SJSA1 (cell line): ENCODE data around the gene USP15. TPM values are rescaled to one million over a fixed set of nuclear protein-coding genes. Genes with fewer than 3 reads are reported as not detected.

Source experiments
- DNase-seq, 2 experiments: peaks; one replicate each; pipeline ENCODE4 v3.0.0-alpha.2; 2015 to 2020; ENCODE audit warnings: low spot score in 2 of 2, low read depth in 1 of 2
- H3K27ac ChIP-seq: fragments of 250-450 bp; sonication (Bioruptor Pico); 2 replicates; pipeline ENCODE4 v1.5.1; 2020; ENCODE audit warnings: mild to moderate bottlenecking, moderate library complexity
- H3K27me3 ChIP-seq: fragments of 250-450 bp; sonication (Bioruptor Pico); replicated peaks from 2 replicates; pipeline ENCODE4 v1.5.1; 2020; ENCODE audit warnings: mild to moderate bottlenecking, moderate library complexity
- H3K36me3 ChIP-seq: fragments of 250-450 bp; sonication (Bioruptor Pico); 2 replicates; pipeline ENCODE4 v1.5.1; 2020; ENCODE audit warnings: mild to moderate bottlenecking
- H3K4me1 ChIP-seq: fragments of 250-450 bp; sonication (Bioruptor Pico); replicated peaks from 2 replicates; pipeline ENCODE4 v1.6.1; 2021; ENCODE audit warnings: mild to moderate bottlenecking
- H3K4me3 ChIP-seq: fragments of 250-450 bp; sonication (Bioruptor Pico); 2 replicates; pipeline ENCODE4 v1.5.1; 2020; ENCODE audit warnings: mild to moderate bottlenecking
- H3K9me3 ChIP-seq: fragments of 250-450 bp; sonication (Bioruptor Pico); replicated peaks from 2 replicates; pipeline ENCODE4 v1.5.1; 2020; ENCODE audit warnings: mild to moderate bottlenecking
- total RNA-seq: library from RNA; depleted of rRNA; stranded (reverse); fragments of >200 nt; shearing (Covaris generic); gene quantifications from 2 replicates; pipeline ENCODE4 v1.2.3, GENCODE V29; 2014

USP15 gene
- total RNA-seq, 1 experiment from 2014 or later, result 36.3 TPM

- Histone ChIP-seq H3K27ac (no peak overlapping the region), H3K36me3 (0 out of 2 replicates have a peak, but pooled peaks cover 7% of the 10 kb centered on the region), H3K9me3 (peaks cover 4% of the 10 kb centered on the region), H3K4me1 (no peaks in the 10 kb centered on the region), H3K27me3 (peaks cover 14% of the 10 kb centered on the region), H3K4me3 (no peak overlapping the region)
- DNase-seq, result no peak
These were observed 41.0 kb downstream of the USP15 start for GRCh38 chr12:62301080-62301798.

- Histone ChIP-seq H3K27ac (no peak overlapping the region), H3K4me3 (no peak overlapping the region), H3K9me3 (peaks cover 4% of the 10 kb centered on the region), H3K36me3 (0 out of 2 replicates have a peak, but pooled peaks cover 7% of the 10 kb centered on the region), H3K4me1 (no peaks in the 10 kb centered on the region), H3K27me3 (peaks cover 19% of the 10 kb centered on the region)
- no peak for DNase-seq
These were observed 41.6 kb downstream of the USP15 start for GRCh38 chr12:62301799-62302133.

GRCh38 chr12:62304560-62304959 lies 44.4 kb downstream of the USP15 start:
- no peak overlapping the region for H3K4me3 ChIP-seq
- no peak for DNase-seq
- peaks cover 38% of the 10 kb centered on the region for H3K27me3 ChIP-seq
- no peaks in the 10 kb centered on the region for H3K4me1 ChIP-seq
- peaks cover 4% of the 10 kb centered on the region for H3K9me3 ChIP-seq
- no peak overlapping the region for H3K27ac ChIP-seq
- no peaks in the 10 kb centered on the region for H3K36me3 ChIP-seq

GRCh38 chr12:62305778-62306177 lies 45.6 kb downstream of the USP15 start:
- H3K4me1 ChIP-seq, result no peaks in the 10 kb centered on the region

DNA sequence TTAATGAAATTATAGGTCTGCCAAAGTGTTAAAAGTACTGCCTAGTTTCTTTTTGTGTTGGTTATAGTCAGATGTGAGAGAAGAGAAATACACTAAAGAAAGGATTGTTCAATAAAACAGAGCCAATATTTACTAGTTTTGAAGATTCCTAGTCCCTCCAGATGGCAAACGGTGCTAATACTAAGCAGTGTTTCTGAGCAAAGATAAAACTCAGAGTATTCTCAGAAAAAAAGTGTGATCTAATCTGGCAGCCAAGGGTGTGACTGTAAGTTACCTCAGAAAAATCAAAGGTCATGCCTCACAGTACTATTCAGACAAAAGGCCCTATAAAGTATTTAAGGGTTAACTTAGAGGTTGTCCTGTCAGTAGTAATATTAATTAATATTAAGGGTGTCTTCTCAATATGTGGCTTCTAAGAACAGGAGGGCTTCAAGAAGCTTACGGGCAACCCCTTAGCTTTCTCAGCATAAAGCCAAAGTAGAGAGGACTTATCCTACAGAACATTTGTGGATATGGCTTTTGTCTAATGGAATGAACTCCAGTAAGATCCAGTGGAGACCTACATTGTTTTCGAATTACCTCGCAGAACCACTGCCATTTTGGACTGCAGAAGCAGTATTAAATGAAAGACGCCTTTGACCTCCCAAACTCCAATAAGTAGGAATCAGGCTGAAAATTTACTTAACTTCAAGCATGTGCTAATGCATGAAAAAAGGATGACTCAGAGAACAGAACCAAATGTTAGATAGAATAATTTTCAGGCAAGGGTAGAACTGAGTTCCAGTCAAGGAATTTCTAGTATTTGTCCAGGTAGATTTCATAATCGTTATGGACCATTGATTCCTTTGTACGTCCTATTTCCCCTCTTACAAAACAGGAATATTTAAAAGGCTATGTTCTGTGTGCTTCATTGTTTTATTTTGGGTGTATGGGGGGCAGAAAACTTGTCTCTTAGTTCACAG lies 46.6 kb downstream of the USP15 start:
- DNase-seq, result peak; percentile 60 to 70
- no peaks in the 10 kb centered on the region for H3K36me3 ChIP-seq

More at GRCh38 chr12:62305778-62306177, 45.6 kb downstream of the USP15 start:
- Histone ChIP-seq H3K4me3 (no peak overlapping the region), H3K9me3 (peaks cover 4% of the 10 kb centered on the region), H3K27me3 (peaks cover 47% of the 10 kb centered on the region), H3K36me3 (no peaks in the 10 kb centered on the region), H3K27ac (no peak overlapping the region)
- peak; percentile 56 to 79 for DNase-seq

DNA sequence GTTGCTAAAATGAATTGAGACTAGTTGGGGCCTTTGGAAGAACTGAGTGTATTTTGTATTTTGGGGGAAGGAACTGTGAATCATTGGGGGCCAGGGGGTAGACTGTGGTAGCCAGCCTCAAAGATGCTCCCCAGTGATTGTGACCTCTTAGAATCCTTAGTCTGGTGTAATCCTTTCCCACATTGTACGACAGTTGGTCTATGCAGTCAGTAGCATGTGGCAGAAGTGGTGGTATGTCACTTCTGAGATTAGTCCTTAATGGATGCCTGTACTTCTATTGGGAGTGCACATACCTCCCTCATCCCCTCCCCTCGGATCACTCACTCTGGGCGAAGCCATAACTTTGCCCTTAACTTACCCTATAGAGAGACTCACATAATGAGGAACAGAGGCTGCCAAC lies 48.0 kb downstream of the USP15 start:
- H3K27me3 ChIP-seq, result peaks cover 52% of the 10 kb centered on the region

More for the DNA sequence above, 46.6 kb downstream of the USP15 start:
- Histone ChIP-seq H3K4me3 (no peak overlapping the region), H3K27ac (no peak overlapping the region), H3K27me3 (peaks cover 56% of the 10 kb centered on the region), H3K4me1 (no peaks in the 10 kb centered on the region), H3K9me3 (peaks cover 4% of the 10 kb centered on the region)

GRCh38 chr12:62313727-62314380 lies 53.6 kb downstream of the USP15 start:
- Histone ChIP-seq H3K27me3 (peaks cover 62% of the 10 kb centered on the region), H3K4me1 (no peaks in the 10 kb centered on the region), H3K36me3 (no peaks in the 10 kb centered on the region), H3K4me3 (no peak overlapping the region), H3K9me3 (no peaks in the 10 kb centered on the region), H3K27ac (no peak overlapping the region)
- peak in 1 of 2 experiments; percentile 57 for DNase-seq

More for the DNA sequence above, 48.0 kb downstream of the USP15 start:
- no peak overlapping the region for H3K4me3 ChIP-seq
- peaks cover 2% of the 10 kb centered on the region; the same call in 1 of the 2 replicates for H3K9me3 ChIP-seq
- H3K36me3 ChIP-seq, result no peaks in the 10 kb centered on the region
- DNase-seq, result peak; percentile 63 to 79
- no peaks in the 10 kb centered on the region for H3K4me1 ChIP-seq
- no peak overlapping the region for H3K27ac ChIP-seq

- H3K36me3 ChIP-seq, result no peaks in the 10 kb centered on the region
- H3K4me1 ChIP-seq, result no peaks in the 10 kb centered on the region
- DNase-seq, result peak in 1 of 2 experiments; percentile 69
- no peak overlapping the region for H3K4me3 ChIP-seq
- H3K9me3 ChIP-seq, result no peaks in the 10 kb centered on the region
- H3K27me3 ChIP-seq, result peaks cover 58% of the 10 kb centered on the region
- H3K27ac ChIP-seq, result no peak overlapping the region
These were observed 56.8 kb downstream of the USP15 start for GRCh38 chr12:62317017-62317416.

- H3K27ac ChIP-seq, result no peak overlapping the region
These were observed 58.9 kb downstream of the USP15 start for GRCh38 chr12:62319058-62319457.

DNA sequence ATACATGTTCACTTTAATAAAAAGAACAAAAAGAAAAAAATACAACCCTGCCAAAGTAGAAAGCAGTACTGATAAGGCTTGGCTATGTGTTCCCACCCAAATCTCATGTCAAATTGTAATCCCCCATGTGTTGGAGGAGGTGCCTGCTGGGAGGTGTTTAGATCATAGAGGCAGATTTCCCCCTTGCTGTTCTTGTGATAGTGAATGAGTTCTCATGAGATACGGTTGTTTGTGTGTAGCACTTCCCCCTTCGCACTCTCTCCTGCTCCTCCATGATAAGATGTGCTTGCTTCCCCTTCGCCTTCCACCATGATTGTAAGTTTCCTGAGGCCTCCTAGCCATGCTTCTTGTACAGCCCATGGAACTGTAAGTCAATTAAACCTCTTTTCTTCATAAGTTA lies 59.9 kb downstream of the USP15 start:
- no peak overlapping the region for H3K4me3 ChIP-seq
- H3K27ac ChIP-seq, result no peak overlapping the region
- DNase-seq, result peak in 1 of 2 experiments; percentile 78
- H3K27me3 ChIP-seq, result peaks cover 78% of the 10 kb centered on the region
- H3K36me3 ChIP-seq, result no peaks in the 10 kb centered on the region
- H3K9me3 ChIP-seq, result no peaks in the 10 kb centered on the region
- H3K4me1 ChIP-seq, result no peaks in the 10 kb centered on the region

More at GRCh38 chr12:62319058-62319457, 58.9 kb downstream of the USP15 start:
- peak; percentile 62 to 77 for DNase-seq
- no peaks in the 10 kb centered on the region for H3K9me3 ChIP-seq
- H3K36me3 ChIP-seq, result no peaks in the 10 kb centered on the region
- no peaks in the 10 kb centered on the region for H3K4me1 ChIP-seq
- H3K27me3 ChIP-seq, result peaks cover 73% of the 10 kb centered on the region
- H3K4me3 ChIP-seq, result no peak overlapping the region

DNA sequence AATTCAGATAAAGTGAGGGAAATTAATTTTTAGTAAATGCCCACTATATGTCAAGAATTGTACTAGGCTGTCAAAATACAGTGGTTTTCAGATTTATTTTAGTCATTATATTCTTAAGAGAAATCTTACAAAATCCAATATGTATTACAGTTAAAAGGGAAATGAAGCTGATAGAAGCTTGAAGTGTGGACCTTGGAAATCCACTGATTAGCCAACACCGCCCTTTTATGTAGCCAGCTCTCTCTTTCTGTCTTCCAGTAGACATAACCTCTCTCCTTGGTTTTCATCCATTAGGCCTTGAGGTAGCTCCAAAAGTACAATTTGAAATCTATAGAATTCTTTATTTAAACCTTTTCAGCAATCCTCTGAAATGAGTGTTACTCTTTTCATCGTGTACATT lies 63.2 kb downstream of the USP15 start:
- Histone ChIP-seq H3K4me3 (no peak overlapping the region), H3K27ac (no peak overlapping the region), H3K36me3 (no peaks in the 10 kb centered on the region), H3K9me3 (no peaks in the 10 kb centered on the region), H3K27me3 (peaks cover 83% of the 10 kb centered on the region), H3K4me1 (no peaks in the 10 kb centered on the region)
- DNase-seq, result peak in 1 of 2 experiments; percentile 59

GRCh38 chr12:62328296-62328921 lies 68.2 kb downstream of the USP15 start:
- peak in 1 of 2 experiments; percentile 63 for DNase-seq
- no peaks in the 10 kb centered on the region for H3K9me3 ChIP-seq
- no peak overlapping the region for H3K4me3 ChIP-seq
- no peaks in the 10 kb centered on the region for H3K36me3 ChIP-seq
- H3K27ac ChIP-seq, result no peak overlapping the region
- no peaks in the 10 kb centered on the region for H3K4me1 ChIP-seq
- H3K27me3 ChIP-seq, result peaks cover 78% of the 10 kb centered on the region

GRCh38 chr12:62331306-62331705 lies 71.1 kb downstream of the USP15 start:
- peaks cover 80% of the 10 kb centered on the region for H3K27me3 ChIP-seq
- no peak overlapping the region for H3K27ac ChIP-seq
- no peaks in the 10 kb centered on the region for H3K4me1 ChIP-seq
- H3K4me3 ChIP-seq, result no peak overlapping the region
- H3K9me3 ChIP-seq, result no peaks in the 10 kb centered on the region
- no peaks in the 10 kb centered on the region for H3K36me3 ChIP-seq
- DNase-seq, result peak in 1 of 2 experiments; percentile 71
